Right ventricle myocardium inferior (tissue), 1 donor: ENCODE results near the gene URI1. TPM values are rescaled to one million over a fixed set of nuclear protein-coding genes. Genes with fewer than 3 reads are reported as not detected.
"Not testable (repeated sequence)": the region's sequence is repeated elsewhere in the genome, so short reads cannot be mapped to it uniquely, and the experiment has no call there.

ENCODE experiments used
- ATAC-seq: fragments of 200-7000 bp; cut with Tn5 transposase; one replicate; pipeline ENCODE4 v1.9.1; 2020; ENCODE audit warnings: mild to moderate bottlenecking, moderate library complexity
- DNase-seq: peaks from one replicate; pipeline ENCODE4 v3.0.0; 2021; ENCODE audit errors: missing footprints
- intact Hi-C: fragments of 100-400 bp; cut with DNase I; formaldehyde crosslinking; loops from one replicate; pipeline ENCODE4 v1.11.0; 2022
- total RNA-seq: library from RNA; stranded (reverse); fragmentation: NEBNext Ultra II Directional; extraction: Animal tissue kit (Norgen Biotek cat#: 25700); gene quantifications from one replicate; pipeline ENCODE4 v1.2.1, GENCODE V29; 2021
- donor health status: DM: no; HTN: yes; CAD: no; lungs with severe emphysema.

URI1 gene
- total RNA-seq, 1 donor from 2014 or later, result 43.0 TPM

DNA sequence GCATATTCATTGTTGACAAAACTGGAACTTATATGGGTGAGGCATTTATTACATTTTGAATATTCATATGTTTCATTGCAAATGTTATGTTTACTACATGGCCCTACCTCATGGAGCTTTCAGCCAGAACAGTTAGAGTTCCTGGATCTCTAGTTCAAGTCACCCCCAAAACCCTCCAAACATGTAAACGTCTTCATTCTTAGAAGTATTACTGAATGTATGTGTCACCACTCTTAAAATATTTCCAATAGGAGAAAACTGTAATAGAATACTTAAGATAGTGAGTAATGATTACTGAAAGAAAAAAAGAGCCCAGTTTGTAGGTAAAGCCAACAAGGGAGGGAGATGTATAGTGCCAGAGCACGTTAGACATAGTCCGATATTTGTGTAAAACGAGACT, 23.5 kb downstream of the URI1 start:
- intact Hi-C loops, result no loop called here

DNA sequence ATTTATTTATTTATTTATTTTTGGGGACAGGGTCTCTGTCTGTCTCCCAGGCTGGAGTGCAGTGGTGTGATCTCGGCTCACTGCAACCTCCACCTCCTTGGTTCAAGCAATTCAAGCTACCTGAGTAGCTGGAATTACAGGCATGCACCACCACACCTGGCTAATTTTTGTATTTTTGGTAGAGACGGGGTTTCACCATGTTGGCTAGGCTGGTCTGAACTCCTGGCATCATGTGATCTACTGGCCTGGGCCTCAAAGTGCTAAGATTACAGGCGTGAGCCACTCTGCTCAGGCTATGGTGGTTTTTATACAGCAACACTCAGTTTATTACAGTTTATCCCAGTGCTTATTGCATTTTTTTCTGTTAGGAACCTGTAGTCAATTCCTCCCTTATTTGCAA, 24.1 kb downstream of the URI1 start:
- DNase-seq, ATAC-seq, intact Hi-C loops: not testable (repeated sequence)

More for the DNA sequence above, 23.5 kb downstream of the URI1 start:
- DNase-seq, result no peak
- no peak for ATAC-seq

DNA sequence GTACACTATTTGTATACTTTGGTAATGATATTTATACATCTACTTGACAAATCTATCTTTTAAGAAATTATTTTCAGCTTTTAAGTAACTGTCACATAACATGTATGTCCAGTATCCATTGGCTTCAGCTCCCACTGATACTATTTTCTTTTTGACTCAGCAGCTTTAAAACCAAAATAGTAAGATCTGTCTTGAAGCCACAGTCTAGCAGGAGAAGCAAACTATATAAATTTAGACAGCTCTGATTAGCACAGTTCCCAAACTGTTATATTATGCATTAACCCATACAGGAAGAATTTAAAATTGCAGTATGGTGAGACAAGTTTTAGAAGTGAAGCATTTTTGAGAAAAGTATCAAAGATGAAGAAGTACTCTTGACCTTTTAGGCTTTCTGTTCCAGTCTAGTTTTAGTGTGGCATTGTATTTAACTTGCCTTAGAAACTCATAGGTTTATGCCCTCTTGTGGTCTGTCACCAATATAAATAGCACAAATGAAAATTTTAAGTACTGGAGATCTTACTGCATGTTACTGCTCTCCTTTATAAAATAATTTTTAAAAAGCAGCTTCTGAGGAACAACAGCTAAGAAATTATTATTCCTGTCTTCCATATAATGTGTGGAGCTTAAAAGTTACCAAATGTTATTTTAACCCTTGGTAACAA, 24.7 kb downstream of the URI1 start:
- DNase-seq, result no peak
- intact Hi-C loops, result no loop called here
- no peak for ATAC-seq

DNA sequence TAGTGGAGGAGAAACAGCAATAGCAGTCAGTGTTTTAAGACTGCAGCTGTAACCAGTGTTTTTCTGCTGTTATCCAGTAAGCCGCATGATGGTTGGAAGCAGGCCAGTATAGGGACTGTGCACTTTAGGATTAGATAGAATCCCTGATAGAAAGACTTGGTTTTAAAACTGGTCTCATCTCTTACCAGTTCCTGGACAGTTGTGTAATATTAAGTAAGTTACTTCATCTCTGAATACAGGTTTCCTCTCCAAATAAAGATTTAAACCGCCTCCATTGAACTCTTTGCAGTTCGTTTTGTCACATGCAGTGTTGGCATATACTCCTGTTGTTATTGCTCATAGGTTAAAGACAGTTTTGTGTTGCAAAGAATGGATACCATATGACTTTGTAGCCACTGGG, 25.6 kb downstream of the URI1 start:
- no peak for ATAC-seq
- intact Hi-C loops, result no loop called here
- no peak for DNase-seq

DNA sequence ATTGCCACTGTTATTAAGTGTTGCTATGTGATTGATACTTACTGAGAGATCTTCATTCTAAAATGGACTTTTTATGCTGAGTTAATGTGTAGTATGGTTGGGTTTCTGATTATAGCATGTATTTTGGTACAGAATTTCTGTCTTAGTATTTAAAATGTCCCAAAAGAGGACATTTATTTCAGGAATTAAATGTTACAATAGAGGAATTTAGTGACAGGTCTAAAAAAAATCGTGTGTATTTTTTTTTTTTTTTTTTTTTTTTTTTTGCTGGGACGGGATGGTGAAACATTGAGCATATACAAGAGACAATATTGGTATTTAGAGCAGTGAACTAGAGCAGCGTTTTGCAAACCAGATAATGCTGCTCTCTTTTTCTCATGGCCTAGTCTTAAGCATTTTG, 27.9 kb downstream of the URI1 start:
- ATAC-seq (no peak), DNase-seq (no peak)
- intact Hi-C loops, result loop anchor here (1.0 kb wide), 1 partner anchor 26 kb away; no protein-coding TSS in a partner anchor

DNA sequence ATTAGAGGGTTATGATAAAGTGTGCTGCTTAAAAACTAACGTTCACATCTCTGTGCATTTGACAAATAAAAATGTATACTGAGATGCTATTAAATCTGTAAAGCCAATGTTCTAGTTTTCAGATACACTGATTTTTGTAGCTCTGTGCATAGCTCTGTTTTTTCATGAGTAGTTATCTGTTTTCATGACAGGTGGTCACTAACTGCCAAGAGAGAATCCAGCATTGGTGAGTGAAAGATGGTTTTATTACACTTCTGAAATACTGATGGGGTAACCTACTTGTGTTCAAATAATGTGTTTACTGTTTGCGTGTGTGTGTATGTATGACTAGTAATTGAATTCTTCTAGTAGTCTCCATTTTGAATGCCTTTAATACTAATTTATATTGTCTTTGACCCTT, 29.0 kb downstream of the URI1 start:
- ATAC-seq, result no peak
- no peak for DNase-seq
- intact Hi-C loops, result no loop called here

DNA sequence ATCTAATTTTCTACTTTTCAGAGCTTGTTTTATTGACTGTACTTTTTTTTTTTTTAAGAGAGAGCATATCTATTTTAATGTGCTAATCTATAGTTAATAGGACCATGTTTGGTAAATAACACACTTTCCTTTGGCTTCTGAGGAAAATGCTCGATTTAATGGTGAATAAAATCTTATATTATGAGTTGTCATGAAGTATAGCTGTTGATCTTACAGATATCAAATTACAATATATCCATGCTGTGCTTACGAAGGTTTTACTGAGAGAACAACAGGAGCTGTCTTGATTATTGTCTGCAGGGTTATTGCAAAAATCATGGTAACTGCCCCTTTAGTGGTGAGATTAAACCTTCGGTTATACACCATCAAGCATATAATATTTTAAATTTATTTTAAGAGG, 29.6 kb downstream of the URI1 start:
- no peak for DNase-seq
- no peak for ATAC-seq
- intact Hi-C loops, result no loop called here

DNA sequence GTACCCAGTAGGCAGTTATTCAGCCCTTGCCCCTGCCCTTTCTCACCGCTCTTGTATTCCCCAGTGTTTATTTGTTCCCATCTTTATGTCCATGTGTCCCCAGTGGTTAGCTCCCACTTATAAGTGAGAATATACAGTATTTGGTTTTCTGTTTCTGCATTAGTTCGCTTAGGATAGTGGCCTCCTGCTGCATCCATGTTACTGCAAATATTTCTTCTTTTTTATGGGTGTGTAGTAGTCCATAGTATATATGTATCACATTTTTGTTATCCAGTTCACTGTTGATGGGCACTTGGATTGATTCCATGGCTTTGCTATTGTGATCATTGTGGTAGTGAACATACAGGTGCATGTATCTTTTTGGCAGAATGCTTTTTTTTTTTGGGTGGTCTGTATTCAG, 32.7 kb downstream of the URI1 start:
- DNase-seq, result no peak
- no peak for ATAC-seq
- intact Hi-C loops, result no loop called here

DNA sequence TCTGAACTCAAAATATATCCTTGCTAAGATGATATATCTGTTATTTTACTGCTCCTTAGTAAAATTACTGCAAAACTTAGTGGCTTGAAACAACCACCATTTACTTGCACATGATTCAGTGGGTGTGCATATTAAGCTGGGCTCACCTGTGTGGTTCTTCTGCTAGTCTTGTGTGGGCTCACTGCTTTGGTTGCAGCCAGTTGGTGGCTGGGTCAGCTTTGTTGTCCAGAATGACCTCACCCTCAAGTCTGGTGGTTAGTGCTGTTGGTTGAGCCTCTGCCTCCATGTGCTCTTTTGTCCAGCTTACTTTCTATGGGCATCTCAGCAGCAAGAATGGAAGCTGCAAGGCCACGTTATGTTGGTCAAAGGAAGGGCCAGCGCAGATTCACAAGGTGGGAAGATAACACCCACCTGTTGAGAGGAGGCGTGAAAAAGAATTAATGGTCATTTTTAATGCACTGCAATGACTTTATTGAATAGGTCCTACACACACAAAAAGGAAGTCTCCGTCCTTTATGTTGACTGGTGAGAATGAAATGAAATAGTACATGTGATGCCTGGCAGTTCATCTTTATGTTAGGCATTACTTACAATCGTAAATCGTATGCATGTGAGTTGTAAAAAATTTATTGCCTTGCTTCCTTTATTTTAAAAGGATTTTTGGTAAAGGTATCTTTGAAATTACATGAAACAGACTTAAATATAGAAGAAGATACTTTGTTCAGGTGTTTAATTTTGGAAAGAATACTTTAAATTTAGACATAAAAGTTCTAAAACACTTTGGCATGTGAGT, 34.3 kb downstream of the URI1 start:
- ATAC-seq (no peak), DNase-seq (no peak)
- intact Hi-C loops, result no loop called here

DNA sequence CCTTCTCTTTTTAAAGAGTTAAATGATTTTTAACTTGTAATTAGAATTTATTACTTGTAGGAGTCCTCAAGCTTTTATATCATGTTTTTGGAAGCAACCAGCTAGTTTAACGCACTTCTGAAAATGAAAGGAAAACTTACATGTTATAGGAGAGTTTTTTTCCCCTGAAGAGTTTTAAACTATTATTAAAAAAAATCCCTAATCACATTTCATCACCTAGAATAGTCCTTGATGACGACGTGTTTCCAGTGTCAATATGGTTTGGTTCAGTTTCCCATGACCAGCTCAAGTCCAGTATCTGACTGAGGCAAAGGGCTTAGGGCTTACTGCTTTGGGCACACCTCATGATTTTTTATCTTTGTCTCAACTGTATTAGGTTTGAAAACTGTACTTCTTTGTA, 36.0 kb downstream of the URI1 start:
- ATAC-seq, result no peak
- no peak for DNase-seq
- intact Hi-C loops, result no loop called here

DNA sequence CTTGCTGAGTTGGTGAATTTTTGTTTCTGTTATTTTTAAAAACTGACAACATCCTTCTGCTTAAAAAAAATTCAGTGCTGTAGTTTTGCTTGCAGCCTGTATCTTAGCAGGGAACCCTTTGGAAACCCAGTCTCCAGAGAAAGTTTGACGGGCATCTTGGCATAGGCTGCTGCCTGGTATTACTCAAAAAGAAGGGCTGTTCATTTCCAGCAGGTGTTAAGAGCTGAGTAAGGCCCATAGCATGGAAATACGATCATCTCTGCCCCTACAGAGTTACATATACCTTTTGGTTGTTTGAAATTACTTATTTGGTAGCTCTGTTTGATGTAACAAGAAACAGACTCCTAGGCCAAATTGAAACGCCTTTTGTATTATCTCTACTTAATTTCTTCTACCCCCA, 41.5 kb downstream of the URI1 start:
- DNase-seq (no peak), ATAC-seq (no peak)
- intact Hi-C loops, result no loop called here

DNA sequence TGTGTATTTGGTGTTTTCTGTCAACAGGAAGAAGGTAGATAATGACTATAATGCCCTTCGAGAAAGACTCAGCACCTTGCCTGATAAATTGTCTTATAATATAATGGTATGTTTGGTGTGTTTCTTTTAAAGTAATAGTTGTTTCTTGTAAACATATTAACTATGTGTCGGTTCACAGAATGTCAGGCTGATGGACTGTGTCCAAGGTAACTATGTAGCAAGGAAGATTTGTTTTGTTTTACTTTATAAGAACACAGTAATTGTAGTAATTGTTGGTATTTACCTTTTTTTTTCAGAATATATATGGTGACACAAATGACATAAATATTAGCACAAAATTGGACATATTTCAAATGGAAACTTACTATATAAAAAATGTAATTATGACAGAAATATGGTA, 43.2 kb downstream of the URI1 start:
- DNase-seq (no peak), ATAC-seq (no peak)
- intact Hi-C loops, result no loop called here

DNA sequence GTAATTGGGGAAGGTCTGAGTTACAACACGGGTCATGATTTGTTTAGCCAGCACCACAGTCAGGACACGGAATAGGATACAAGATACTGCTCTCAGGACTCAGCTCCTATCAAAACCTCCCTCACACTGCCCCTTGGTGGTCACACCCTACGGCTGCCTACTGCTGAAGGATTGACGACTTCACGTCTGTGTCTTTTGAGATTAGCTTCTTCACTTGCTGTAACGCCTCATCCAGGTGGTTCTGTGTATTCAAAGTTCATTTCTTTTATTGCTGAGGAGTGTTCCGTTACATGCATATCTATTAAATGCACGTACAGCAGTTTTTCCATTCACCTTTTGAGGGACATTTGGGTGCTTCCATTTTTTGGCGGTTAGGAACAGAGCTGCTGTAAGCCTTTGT, 46.3 kb downstream of the URI1 start:
- no peak for ATAC-seq
- intact Hi-C loops, result no loop called here

DNA sequence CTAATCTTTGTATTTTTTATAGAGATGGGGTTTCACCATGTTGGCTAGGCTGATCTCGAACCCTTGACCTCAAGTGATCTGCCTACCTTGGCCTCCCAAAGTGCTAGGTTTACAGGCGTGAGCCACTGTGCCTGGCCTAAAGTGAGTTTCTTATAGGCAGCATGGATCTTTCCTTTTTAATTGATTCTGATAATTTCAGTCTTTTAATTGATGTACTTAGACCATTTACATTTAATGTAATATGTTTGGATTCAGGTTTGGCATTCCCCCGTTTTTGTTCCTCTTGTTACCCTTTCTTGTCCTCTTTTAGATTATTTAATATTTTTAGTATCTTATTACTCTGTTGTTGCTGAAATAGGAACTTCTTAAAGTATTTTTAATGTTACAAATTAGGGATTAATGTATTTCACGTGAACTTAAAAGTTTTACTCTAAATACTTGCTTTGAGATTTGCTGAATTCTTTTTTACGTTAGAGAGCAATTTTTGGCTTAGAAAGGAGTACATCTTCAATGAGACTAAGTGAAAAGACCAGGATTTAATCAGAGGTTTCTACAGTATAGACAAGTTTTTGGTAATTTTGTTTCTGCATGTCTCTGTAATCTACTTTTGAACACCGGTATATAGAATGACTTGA, 50.3 kb downstream of the URI1 start:
- DNase-seq, result no peak
- no peak for ATAC-seq
- intact Hi-C loops, result no loop called here

More for the DNA sequence above, 46.3 kb downstream of the URI1 start:
- DNase-seq, result no peak

DNA sequence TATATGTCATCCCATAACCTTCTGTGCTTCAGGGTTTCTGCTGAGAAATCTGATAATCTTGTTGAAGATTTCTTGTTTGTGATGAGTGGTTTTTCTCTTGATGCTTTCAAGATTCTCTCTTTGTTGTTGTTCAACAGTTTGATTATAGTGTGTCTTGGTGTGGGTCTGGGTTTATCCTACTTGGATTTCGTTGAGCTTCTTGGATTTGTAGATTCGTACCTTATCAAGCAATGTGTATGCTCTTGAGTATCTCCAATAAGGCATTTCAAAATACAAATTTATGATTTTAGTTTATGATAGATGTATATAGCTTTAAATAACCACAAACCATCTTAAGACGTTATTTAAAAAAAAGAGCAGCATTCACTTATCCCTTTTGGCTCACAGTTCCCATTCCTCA, 57.5 kb downstream of the URI1 start:
- DNase-seq, result no peak
- ATAC-seq, result no peak
- intact Hi-C loops, result no loop called here

DNA sequence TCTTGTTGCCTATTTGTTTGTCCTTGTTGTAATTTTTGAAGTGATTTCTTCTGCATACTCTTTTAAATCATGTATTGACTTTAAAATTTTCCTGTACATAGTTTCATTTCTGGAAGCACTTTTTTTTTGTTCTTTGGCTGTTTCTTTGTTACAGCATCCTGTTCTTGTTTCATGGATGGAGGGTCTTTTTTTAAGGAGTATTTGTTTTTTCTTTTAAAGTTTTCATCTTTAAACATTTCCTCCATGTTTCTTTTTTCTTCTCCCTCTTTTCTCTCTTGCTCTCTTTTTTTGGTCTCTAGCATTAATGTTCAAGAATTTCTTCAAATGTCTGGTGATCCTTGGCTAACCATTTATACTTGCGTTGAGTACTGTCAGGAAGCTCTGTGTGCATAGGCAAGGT, 58.8 kb downstream of the URI1 start:
- intact Hi-C loops, result no loop called here
- DNase-seq, result no peak
- no peak for ATAC-seq

DNA sequence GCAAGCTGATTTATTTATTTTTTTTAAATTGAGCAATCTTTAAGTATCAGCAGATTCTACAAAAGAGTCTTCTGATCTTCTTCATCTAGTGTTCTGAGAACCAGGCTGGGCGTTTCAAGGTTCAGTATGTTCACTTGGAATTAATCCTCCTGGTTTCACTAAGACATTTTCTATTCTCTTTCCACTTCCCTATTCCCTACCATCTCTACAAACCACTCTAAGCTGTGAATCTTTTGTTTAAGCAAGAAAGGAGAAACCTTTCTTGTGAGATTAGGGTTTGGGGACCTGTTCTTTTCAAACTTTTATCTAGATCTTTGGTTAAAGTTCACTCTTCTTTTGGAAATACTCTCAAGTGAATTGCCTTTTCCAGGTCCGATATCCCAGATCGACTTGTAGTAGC, 59.3 kb downstream of the URI1 start:
- DNase-seq (no peak), ATAC-seq (no peak)
- intact Hi-C loops, result no loop called here

DNA sequence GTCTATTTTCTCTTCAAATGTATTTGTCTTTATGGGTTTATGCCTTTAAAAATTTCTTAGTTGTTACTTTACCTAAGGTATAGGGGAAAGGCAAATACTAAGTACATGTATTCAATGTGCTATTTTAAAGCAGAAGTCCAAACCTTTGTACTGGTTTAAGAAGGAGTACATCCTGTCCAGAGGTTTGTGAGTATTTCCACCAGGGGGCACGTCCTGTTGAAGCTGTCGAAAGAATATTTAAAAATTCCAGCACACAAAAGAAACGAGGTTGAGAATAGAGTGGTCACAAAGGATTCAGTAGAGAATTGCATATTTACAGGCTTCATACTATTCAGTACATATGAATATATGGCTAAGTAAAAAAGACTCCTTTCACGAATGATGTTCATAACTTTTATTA, 59.8 kb downstream of the URI1 start:
- intact Hi-C loops, result no loop called here
- DNase-seq, result no peak

DNA sequence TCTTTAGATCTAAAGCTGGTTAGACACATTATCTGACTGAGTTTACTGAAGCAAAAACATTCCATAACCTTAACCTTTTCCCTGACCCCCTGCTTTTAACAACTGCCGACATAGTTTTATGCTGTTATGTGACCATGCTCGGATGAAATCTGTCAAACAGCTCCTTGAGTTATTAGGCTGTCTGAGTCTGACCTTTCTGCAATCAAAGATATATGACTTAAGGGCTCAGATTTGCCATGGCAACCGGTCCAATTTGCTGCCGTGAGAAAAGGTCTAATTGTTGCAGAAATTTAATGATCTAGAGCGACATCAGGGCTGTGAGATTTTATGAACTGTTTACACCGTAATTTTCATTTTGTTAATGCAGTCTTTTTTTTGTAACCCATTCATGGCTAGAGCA, 61.8 kb downstream of the URI1 start:
- ATAC-seq, result no peak
- intact Hi-C loops, result no loop called here

More for the DNA sequence above, 59.8 kb downstream of the URI1 start:
- ATAC-seq, result no peak

DNA sequence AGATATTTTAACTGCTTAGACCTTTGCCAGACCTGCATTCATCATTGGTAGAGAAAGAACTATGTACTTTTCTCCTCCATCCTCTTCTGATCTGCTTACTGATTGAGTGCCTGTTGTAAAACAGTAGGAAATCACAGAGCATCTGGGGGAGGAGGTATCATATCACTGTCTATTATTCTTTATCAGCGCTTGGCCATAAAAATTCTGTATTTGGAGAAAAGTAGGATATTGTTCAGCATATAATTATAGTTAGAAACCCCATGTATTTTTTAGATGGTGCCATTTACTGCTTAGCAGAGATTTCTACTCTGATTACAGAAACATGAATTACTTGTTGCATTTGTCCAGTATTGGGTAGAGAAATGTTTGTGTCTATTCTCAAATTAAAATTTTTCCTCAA, 62.4 kb downstream of the URI1 start:
- no peak for DNase-seq
- intact Hi-C loops, result no loop called here
- no peak for ATAC-seq

More for the DNA sequence above, 61.8 kb downstream of the URI1 start:
- DNase-seq, result no peak
